Sigmoid colon (tissue), 3 donors: ENCODE data around the gene UNC5A.

Experiments used
- CTCF ChIP-seq, 4 experiments: fragments of 450-650 bp in 3 of 4; fragments of 200-600 bp in 1 of 4; IDR thresholded peaks; one replicate each; pipeline ENCODE4 v1.5.1; 2016 to 2019; ENCODE audit warnings: antibody characterized with exemption in 4 of 4, mild to moderate bottlenecking in 3 of 4, moderate library complexity in 2 of 4
- POLR2A ChIP-seq, 2 donors: fragments of 450-650 bp; IDR thresholded peaks; one replicate each; pipeline ENCODE4 v1.6.1; 2016; ENCODE audit warnings: antibody characterized with exemption in 2 of 2, mild to moderate bottlenecking in 2 of 2, moderate library complexity in 2 of 2

- TF ChIP-seq POLR2A (IDR thresholded peaks at IDR 0.05) (no peak), CTCF (IDR thresholded peaks at IDR 0.05) (no peak)
Observed at GRCh38 chr5:176887252-176887849, 77.0 kb downstream of the UNC5A start.
